WTC11 (cell line): ENCODE measurements around the gene UGT1A9.

Experiments
- CTCF ChIP-seq: fragments of 200-600 bp; IDR thresholded peaks from 2 replicates; pipeline ENCODE4 v1.8.0; 2022; ENCODE audit warnings: antibody characterized with exemption
- FOXJ3 ChIP-seq: sonication (generic); formaldehyde crosslinking; IDR thresholded peaks from 2 replicates; pipeline ENCODE4 v1.9.0; 2021; ENCODE audit warnings: missing genetic modification reagents, mild to moderate bottlenecking, borderline replicate concordance
- IRF1 ChIP-seq: sonication (generic); formaldehyde crosslinking; IDR thresholded peaks from 2 replicates; pipeline ENCODE4 v1.8.0; 2023; ENCODE audit warnings: missing genetic modification reagents
- JUN ChIP-seq: sonication (generic); formaldehyde crosslinking; IDR thresholded peaks from 2 replicates; pipeline ENCODE4 v1.8.0; 2023; ENCODE audit warnings: mild to moderate bottlenecking, missing genetic modification reagents
- NFE2L1 ChIP-seq: sonication (generic); formaldehyde crosslinking; IDR thresholded peaks from 2 replicates; pipeline ENCODE4 v1.8.1; 2023; ENCODE audit warnings: missing genetic modification reagents
- NFYB ChIP-seq: sonication (generic); formaldehyde crosslinking; conservative IDR thresholded peaks from 2 replicates; pipeline ENCODE4 v1.8.0; 2022; ENCODE audit warnings: low read depth, missing genetic modification reagents
- RELA ChIP-seq: sonication (generic); formaldehyde crosslinking; IDR thresholded peaks from 2 replicates; pipeline ENCODE4 v1.8.1; 2022; ENCODE audit warnings: missing genetic modification reagents, mild to moderate bottlenecking, borderline replicate concordance
- RORB ChIP-seq: fragments of 250-450 bp; sonication (Bioruptor Pico); IDR thresholded peaks from 2 replicates; pipeline ENCODE4 v1.9.0; 2021; ENCODE audit warnings: mild to moderate bottlenecking
- SP1 ChIP-seq: sonication (generic); formaldehyde crosslinking; conservative IDR thresholded peaks from 2 replicates; pipeline ENCODE4 v1.8.1; 2022; ENCODE audit warnings: missing genetic modification reagents
- USF1 ChIP-seq: sonication (generic); formaldehyde crosslinking; IDR thresholded peaks from 2 replicates; pipeline ENCODE4 v1.8.0; 2022; ENCODE audit warnings: mild to moderate bottlenecking, missing genetic modification reagents
- TF ChIP-seq, protein P1 (sequence below): sonication (generic); formaldehyde crosslinking; conservative IDR thresholded peaks from 2 replicates; pipeline ENCODE4 v1.8.1; 2023; ENCODE audit warnings: mild to moderate bottlenecking, low read depth, missing genetic modification reagents, moderate library complexity
- TF ChIP-seq, protein P2 (sequence below): sonication (generic); formaldehyde crosslinking; IDR thresholded peaks from 2 replicates; pipeline ENCODE4 v1.8.1; 2022; ENCODE audit warnings: low read depth, missing genetic modification reagents, borderline replicate concordance

- TF ChIP-seq CTCF = no peak
- TF ChIP-seq USF1 = no peak
- TF ChIP-seq, protein P1, sequence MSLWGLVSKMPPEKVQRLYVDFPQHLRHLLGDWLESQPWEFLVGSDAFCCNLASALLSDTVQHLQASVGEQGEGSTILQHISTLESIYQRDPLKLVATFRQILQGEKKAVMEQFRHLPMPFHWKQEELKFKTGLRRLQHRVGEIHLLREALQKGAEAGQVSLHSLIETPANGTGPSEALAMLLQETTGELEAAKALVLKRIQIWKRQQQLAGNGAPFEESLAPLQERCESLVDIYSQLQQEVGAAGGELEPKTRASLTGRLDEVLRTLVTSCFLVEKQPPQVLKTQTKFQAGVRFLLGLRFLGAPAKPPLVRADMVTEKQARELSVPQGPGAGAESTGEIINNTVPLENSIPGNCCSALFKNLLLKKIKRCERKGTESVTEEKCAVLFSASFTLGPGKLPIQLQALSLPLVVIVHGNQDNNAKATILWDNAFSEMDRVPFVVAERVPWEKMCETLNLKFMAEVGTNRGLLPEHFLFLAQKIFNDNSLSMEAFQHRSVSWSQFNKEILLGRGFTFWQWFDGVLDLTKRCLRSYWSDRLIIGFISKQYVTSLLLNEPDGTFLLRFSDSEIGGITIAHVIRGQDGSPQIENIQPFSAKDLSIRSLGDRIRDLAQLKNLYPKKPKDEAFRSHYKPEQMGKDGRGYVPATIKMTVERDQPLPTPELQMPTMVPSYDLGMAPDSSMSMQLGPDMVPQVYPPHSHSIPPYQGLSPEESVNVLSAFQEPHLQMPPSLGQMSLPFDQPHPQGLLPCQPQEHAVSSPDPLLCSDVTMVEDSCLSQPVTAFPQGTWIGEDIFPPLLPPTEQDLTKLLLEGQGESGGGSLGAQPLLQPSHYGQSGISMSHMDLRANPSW (CRISPR knock-in tag) = no peak
- no peak for TF ChIP-seq IRF1 (CRISPR knock-in tag)
- TF ChIP-seq, protein P2, sequence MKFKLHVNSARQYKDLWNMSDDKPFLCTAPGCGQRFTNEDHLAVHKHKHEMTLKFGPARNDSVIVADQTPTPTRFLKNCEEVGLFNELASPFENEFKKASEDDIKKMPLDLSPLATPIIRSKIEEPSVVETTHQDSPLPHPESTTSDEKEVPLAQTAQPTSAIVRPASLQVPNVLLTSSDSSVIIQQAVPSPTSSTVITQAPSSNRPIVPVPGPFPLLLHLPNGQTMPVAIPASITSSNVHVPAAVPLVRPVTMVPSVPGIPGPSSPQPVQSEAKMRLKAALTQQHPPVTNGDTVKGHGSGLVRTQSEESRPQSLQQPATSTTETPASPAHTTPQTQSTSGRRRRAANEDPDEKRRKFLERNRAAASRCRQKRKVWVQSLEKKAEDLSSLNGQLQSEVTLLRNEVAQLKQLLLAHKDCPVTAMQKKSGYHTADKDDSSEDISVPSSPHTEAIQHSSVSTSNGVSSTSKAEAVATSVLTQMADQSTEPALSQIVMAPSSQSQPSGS = no peak
- no peak for TF ChIP-seq NFYB (CRISPR knock-in tag)
- TF ChIP-seq NFE2L1 (CRISPR knock-in tag) = no peak
- no peak for TF ChIP-seq JUN (CRISPR knock-in tag)
- TF ChIP-seq FOXJ3 = no peak
- TF ChIP-seq SP1 (CRISPR knock-in tag) = no peak
- no peak for TF ChIP-seq RELA (CRISPR knock-in tag)
- no peak for TF ChIP-seq RORB
These were observed 145.7 kb downstream of the UGT1A9 start for GRCh38 chr2:233817361-233817911.
